ENCODE data around the gene CTNNA3.
"Not testable (repeated sequence)": the region's sequence is repeated elsewhere in the genome, so short reads cannot be mapped to it uniquely, and the experiment has no call there.

Gene CTNNA3

GRCh38 chr10:67222934-67223333 is 473.1 kb downstream of the CTNNA3 start:
- 0 out of 2 replicates have a peak, but pooled peaks cover 6% of the 10 kb centered on the region for H3K27me3 ChIP-seq
- no peak for TF ChIP-seq CTCF (IDR thresholded peaks at IDR 0.05; ENCODE audit: low read depth, low read length)
- no peaks in the 10 kb centered on the region for H3K9me3 ChIP-seq
- H3K36me3 ChIP-seq, result no peaks in the 10 kb centered on the region
- H3K4me3 ChIP-seq (ENCODE audit: low read depth, low read length), result no peak overlapping the region
- DNase-seq, result no peak
- H3K4me1 ChIP-seq, result no peaks in the 10 kb centered on the region

GRCh38 chr10:67221939-67222494 is 474.0 kb downstream of the CTNNA3 start:
- no peaks in the 10 kb centered on the region for H3K4me1 ChIP-seq
- H3K9me3 ChIP-seq, result no peaks in the 10 kb centered on the region
- TF ChIP-seq CTCF (IDR thresholded peaks at IDR 0.05; ENCODE audit: low read depth, low read length), result no peak
- H3K27me3 ChIP-seq, result peaks cover 13% of the 10 kb centered on the region; the same call in 1 of the 2 replicates
- no peak overlapping the region for H3K4me3 ChIP-seq (ENCODE audit: low read depth, low read length)
- DNase-seq, result no peak
- H3K36me3 ChIP-seq, result no peaks in the 10 kb centered on the region

- no peaks in the 10 kb centered on the region for H3K4me1 ChIP-seq
- H3K36me3 ChIP-seq, result no peaks in the 10 kb centered on the region
- TF ChIP-seq CTCF (IDR thresholded peaks at IDR 0.05; ENCODE audit: low read depth, low read length), result no peak
- no peaks in the 10 kb centered on the region for H3K9me3 ChIP-seq
- no peak for DNase-seq
- H3K4me3 ChIP-seq (ENCODE audit: low read depth, low read length), result no peak overlapping the region
- H3K27me3 ChIP-seq, result peaks cover 7% of the 10 kb centered on the region; the same call in 1 of the 2 replicates
Measured at GRCh38 chr10:67211680-67212079, 484.3 kb downstream of the CTNNA3 start.

DNA sequence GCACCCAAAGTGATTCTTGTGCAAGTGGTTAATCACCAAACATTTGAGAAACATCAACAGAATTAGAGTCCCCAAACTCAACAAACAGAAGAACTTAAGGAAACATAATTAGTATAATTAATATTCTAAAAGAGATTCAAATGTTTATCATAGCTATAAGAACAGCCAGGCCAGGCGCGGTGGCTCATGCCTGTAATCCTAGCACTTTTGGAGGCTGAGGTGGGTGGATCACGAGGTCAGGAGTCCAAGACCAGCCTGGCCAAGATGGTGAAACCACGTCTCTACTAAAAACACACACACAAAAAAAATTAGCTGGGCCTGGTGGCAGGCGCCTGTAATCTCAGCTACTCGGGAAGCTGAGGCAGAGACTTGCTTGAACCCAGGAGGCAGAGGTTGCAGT is 488.1 kb downstream of the CTNNA3 start:
- H3K9me3 ChIP-seq; DNase-seq; H3K4me3 ChIP-seq (ENCODE audit: low read depth, low read length); H3K27me3 ChIP-seq; H3K36me3 ChIP-seq; H3K4me1 ChIP-seq: not testable (repeated sequence)

- Histone ChIP-seq H3K36me3 (no peaks in the 10 kb centered on the region), H3K4me1 (no peaks in the 10 kb centered on the region), H3K9me3 (no peaks in the 10 kb centered on the region), H3K4me3 (ENCODE audit: low read depth, low read length) (no peak overlapping the region), H3K27me3 (no peaks in the 10 kb centered on the region)
- no peak for DNase-seq
- no peak for TF ChIP-seq CTCF (IDR thresholded peaks at IDR 0.05; ENCODE audit: low read depth, low read length)
Measured at GRCh38 chr10:67200913-67201564, 495.0 kb downstream of the CTNNA3 start.

DNA sequence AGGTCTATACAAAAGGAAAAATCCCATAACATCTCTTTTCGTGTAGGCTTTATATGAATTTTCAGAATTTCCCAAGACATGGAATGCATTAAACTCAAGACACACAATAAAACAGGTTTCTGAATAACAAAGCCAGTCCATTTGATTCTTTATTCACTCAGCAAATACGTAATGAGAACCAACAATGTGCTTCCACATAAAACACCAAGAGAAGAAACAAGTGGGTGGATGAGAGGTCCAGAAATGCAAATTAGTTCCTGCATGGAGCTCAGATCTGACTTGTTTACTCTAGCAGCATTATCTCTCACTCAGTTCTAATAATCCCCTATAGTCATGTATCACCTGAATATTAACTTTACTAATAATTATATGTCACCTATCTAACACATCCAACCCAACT is 520.6 kb downstream of the CTNNA3 start:
- Histone ChIP-seq H3K36me3 (no peaks in the 10 kb centered on the region), H3K4me1 (no peaks in the 10 kb centered on the region), H3K4me3 (ENCODE audit: low read depth, low read length) (no peak overlapping the region), H3K9me3 (no peaks in the 10 kb centered on the region), H3K27me3 (no peaks in the 10 kb centered on the region)
- DNase-seq, result no peak
- no peak for TF ChIP-seq CTCF (IDR thresholded peaks at IDR 0.05; ENCODE audit: low read depth, low read length)

All from BE2C (cell line).